ENCODE data around the gene USP3. TPM values are rescaled to one million over a fixed set of nuclear protein-coding genes. Genes with fewer than 3 reads are reported as not detected.
A peak's percentile ranks its signal among the peaks of the same experiment; 100 is the strongest.

USP3 gene
- total and polyA plus RNA-seq, 2 of the 4 experiments (the other 2 are of a cell fraction) = 17.3 to 52.3 TPM

DNA sequence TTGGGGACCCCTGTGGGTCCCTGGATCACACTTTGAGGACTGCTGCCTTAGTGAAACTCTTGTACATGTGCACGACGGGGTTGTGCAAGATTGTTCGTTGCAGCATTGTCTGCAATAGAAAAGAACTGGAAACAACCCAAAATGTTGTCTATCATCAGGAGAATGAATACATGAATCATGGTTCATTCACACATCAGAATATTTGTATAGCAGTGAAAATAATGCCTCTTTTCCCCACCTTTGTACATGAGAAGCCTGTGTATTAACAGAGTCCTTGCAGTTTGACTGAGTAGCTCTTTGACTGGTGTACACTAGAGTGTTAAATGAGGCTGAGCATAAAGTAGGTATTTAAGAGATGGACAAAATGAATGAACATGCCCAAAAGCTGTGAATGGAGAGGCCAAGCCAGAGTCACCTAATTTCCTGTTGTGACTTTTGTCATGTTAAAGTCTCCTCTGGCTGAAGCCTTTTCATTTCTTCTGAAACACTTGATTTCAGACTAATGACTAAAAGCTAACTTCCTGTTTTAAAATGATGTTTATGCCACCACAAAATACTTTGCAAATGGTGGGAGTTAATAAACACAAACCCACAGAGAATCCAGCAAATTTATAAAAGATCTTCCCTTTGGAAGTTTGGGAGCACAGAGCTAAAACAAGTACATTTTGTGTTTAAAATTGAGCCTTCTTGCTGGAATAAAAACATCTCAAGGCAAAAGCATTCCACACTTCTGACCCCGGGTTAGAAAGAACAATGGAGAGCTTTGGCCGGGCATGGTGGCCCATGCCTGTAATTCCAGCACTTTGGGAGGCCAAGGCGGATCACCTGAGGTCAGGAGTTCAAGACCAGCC, 20.6 kb upstream of the USP3 start:
- Histone ChIP-seq H4K5ac (ENCODE audit: low read depth, low read length) (no peak overlapping the region), H3K18ac (ENCODE audit: low read depth, low read length) (no peak overlapping the region), H3K14ac (replicated peaks; ENCODE audit: low read depth, low read length) (no peak overlapping the region), H4K91ac (ENCODE audit: insufficient read depth, low read depth, low read length) (no peak overlapping the region), H3K27ac (ENCODE audit: insufficient read depth, low read length) (no peak overlapping the region), H2BK5ac (ENCODE audit: low read depth, low read length, poor library complexity, severe bottlenecking) (peak overlapping the region; percentile 2), H3K56ac (ENCODE audit: extremely low read depth, insufficient read depth, low read length) (no peak overlapping the region), H3K79me1 (ENCODE audit: low read depth in 1 of 2, low read length in 2 of 2) (peaks cover 0 to 5% of the 10 kb centered on the region in 2 experiments; a peak in 1 of 4 replicates), H3K9me1 (ENCODE audit: insufficient read depth, low read length) (peaks cover 18% of the 10 kb centered on the region), H2AFZ (replicated peaks; ENCODE audit: low read length, poor library complexity) (no peak overlapping the region), H3K4ac (ENCODE audit: low read depth, low read length) (no peak overlapping the region), H2BK15ac (ENCODE audit: low read depth, low read length) (no peak overlapping the region), H2BK20ac (ENCODE audit: low read depth, low read length) (0 out of 2 replicates have a peak overlapping the region, but pooled peaks have one; percentile 40), H3K4me2 (ENCODE audit: low read depth, low read length) (no peak overlapping the region), H4K20me1 (ENCODE audit: insufficient read depth, low read length) (no peaks in the 10 kb centered on the region), H3K4me3 (ENCODE audit: insufficient read depth, low read depth, low read length) (no peak overlapping the region), H3K4me1 (ENCODE audit: control insufficient read depth, insufficient read depth, low read length) (peaks cover 16% of the 10 kb centered on the region), H2BK120ac (ENCODE audit: low read depth, low read length) (peak overlapping the region; percentile 12; the same call in 1 of the 2 replicates), H3K9ac (ENCODE audit: low read depth, low read length) (no peak overlapping the region), H3K36me3 (ENCODE audit: control insufficient read depth, insufficient read depth, low read length) (no peaks in the 10 kb centered on the region), H4K8ac (ENCODE audit: low read depth in 2 of 2, low read length in 2 of 2) (no peak overlapping the region; a peak in 1 of 4 replicates), H2AK5ac (ENCODE audit: low read depth, low read length) (no peak overlapping the region), H3K9me3 (ENCODE audit: control insufficient read depth, insufficient read depth, low read length) (no peaks in the 10 kb centered on the region), H2AK9ac (replicated peaks; ENCODE audit: low read depth, low read length, poor library complexity) (no peak overlapping the region), H3K27me3 (ENCODE audit: control insufficient read depth, insufficient read depth, low read length) (no peaks in the 10 kb centered on the region), H3K23ac (ENCODE audit: low read depth, low read length) (no peak overlapping the region)
- POLR2A ChIA-PET (ENCODE audit: unreplicated experiment) = no interaction called here
- WGBS, 2 experiments (ENCODE audit: extremely low coverage in 2 of 2, insufficient read length in 1 of 2) = 80% methylated on average over 1 of the region's 6 CpGs; no CpG with 5 or more reads in 1 of the 2 experiments
- in situ Hi-C loops (cut with MboI; ENCODE audit: low sequenced_read_pairs) (no loop called here), dilution Hi-C loops (cut with HindIII; ENCODE audit: low sequenced_read_pairs, unreplicated experiment) (no loop called here), intact Hi-C loops (cut with micrococcal nuclease) (no loop called here)
- CTCF ChIA-PET = no interaction called here
- TF ChIP-seq NFE2L2 (IDR thresholded peaks at IDR 0.05; ENCODE audit: low read depth, low read length) = no peak
- no peak for TF ChIP-seq MAZ (IDR thresholded peaks at IDR 0.05; ENCODE audit: borderline replicate concordance, low read depth, low read length)
- no peak for TF ChIP-seq RFX5 (IDR thresholded peaks at IDR 0.05; ENCODE audit: low read depth, low read length)
- TF ChIP-seq, protein P1, sequence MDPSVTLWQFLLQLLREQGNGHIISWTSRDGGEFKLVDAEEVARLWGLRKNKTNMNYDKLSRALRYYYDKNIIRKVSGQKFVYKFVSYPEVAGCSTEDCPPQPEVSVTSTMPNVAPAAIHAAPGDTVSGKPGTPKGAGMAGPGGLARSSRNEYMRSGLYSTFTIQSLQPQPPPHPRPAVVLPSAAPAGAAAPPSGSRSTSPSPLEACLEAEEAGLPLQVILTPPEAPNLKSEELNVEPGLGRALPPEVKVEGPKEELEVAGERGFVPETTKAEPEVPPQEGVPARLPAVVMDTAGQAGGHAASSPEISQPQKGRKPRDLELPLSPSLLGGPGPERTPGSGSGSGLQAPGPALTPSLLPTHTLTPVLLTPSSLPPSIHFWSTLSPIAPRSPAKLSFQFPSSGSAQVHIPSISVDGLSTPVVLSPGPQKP (IDR thresholded peaks at IDR 0.05; ENCODE audit: borderline replicate concordance, low read depth, low read length) = no peak
- no peak for TF ChIP-seq FOS (IDR thresholded peaks at IDR 0.05; ENCODE audit: low read depth, low read length)
- TF ChIP-seq MXI1 (IDR thresholded peaks at IDR 0.05; ENCODE audit: borderline replicate concordance, low read depth, low read length) = no peak
- TF ChIP-seq CEBPB (IDR thresholded peaks at IDR 0.05; ENCODE audit: low read depth, low read length) = no peak
- TF ChIP-seq RCOR1 (IDR thresholded peaks at IDR 0.05; ENCODE audit: insufficient replicate concordance, low read length) = no peak
- TF ChIP-seq RAD21 (IDR thresholded peaks at IDR 0.05; ENCODE audit: low read length) = no peak
- no TSS peak for BruUV-seq (replicated peaks)
- no peak for DNase-seq
- no peak for ATAC-seq (ENCODE audit: low read depth)
